IMR-90 (cell line): ENCODE data around the gene PUDP. TPM values are rescaled to one million over a fixed set of nuclear protein-coding genes. Genes with fewer than 3 reads are reported as not detected.

Experiments used
- ATAC-seq: fragments of 200-7000 bp; cut with Tn5 transposase; 2 replicates; pipeline ENCODE4 v1.9.1; 2020; ENCODE audit warnings: low read depth, mild to moderate bottlenecking, moderate library complexity
- BruUV-seq: library from RNA; stranded (reverse); fragments of 400-500 nt; replicated peaks from 2 replicates; lab custom pipeline; 2021; lab: Mats Ljungman, UMichigan
- CTCF ChIA-PET: fragments of 300-600 bp; formaldehyde crosslinking; extraction: SDS; loops from one replicate; lab custom pipeline; 2021; ENCODE audit warnings: antibody characterized with exemption; lab: Yijun Ruan, JAX
- POLR2A ChIA-PET: fragments of 300-600 bp; sonication (Branson Sonifier 250); formaldehyde crosslinking; loops from one replicate; lab custom pipeline; 2022; ENCODE audit warnings: antibody characterized with exemption; ENCODE audit not compliant: unreplicated experiment; lab: Charles Lee
- DNase-seq: peaks from one replicate; pipeline ENCODE4 v3.0.0; 2013
- H2AFZ ChIP-seq: replicated peaks from 2 replicates; pipeline ENCODE3; 2013; ENCODE audit warnings: low read length, mild to moderate bottlenecking; ENCODE audit not compliant: poor library complexity
- H2AK5ac ChIP-seq: 2 replicates; pipeline ENCODE4 v1.6.1; 2013; ENCODE audit warnings: low read depth, low read length, inconsistent platforms
- H2AK9ac ChIP-seq: replicated peaks from 2 replicates; pipeline ENCODE3; 2013; ENCODE audit warnings: mild to moderate bottlenecking, low read depth, low read length, moderate library complexity; ENCODE audit not compliant: poor library complexity
- H2BK120ac ChIP-seq: 2 replicates; pipeline ENCODE4 v1.6.1; 2013; ENCODE audit warnings: low read depth, low read length, inconsistent platforms
- H2BK15ac ChIP-seq: 3 replicates; pipeline ENCODE4 v1.6.1; 2013; ENCODE audit warnings: low read depth, low read length, inconsistent platforms
- H2BK20ac ChIP-seq: 2 replicates; pipeline ENCODE4 v1.6.1; 2013; ENCODE audit warnings: low read depth, mild to moderate bottlenecking, inconsistent platforms, low read length, moderate library complexity
- H2BK5ac ChIP-seq: 2 replicates; pipeline ENCODE4 v1.6.1; 2013; ENCODE audit warnings: mild to moderate bottlenecking, low read depth, low read length, inconsistent platforms; ENCODE audit not compliant: poor library complexity, severe bottlenecking
- H3K14ac ChIP-seq: replicated peaks from 2 replicates; pipeline ENCODE4 v1.6.1; 2013; ENCODE audit warnings: low read depth, low read length, inconsistent platforms
- H3K18ac ChIP-seq: 2 replicates; pipeline ENCODE4 v1.6.1; 2013; ENCODE audit warnings: low read depth, low read length, control low read depth
- H3K23ac ChIP-seq: 2 replicates; pipeline ENCODE4 v1.6.1; 2013; ENCODE audit warnings: low read depth, low read length, inconsistent platforms
- H3K27ac ChIP-seq: 2 replicates; pipeline ENCODE4 v1.5.1; 2013; ENCODE audit warnings: mild to moderate bottlenecking, control low read depth, low read length; ENCODE audit not compliant: insufficient read depth
- H3K27me3 ChIP-seq: 2 replicates; pipeline ENCODE4 v1.6.1; 2013; ENCODE audit warnings: low read length; ENCODE audit not compliant: control insufficient read depth, insufficient read depth
- H3K36me3 ChIP-seq: 2 replicates; pipeline ENCODE4 v1.6.1; 2013; ENCODE audit warnings: low read length, mixed read lengths; ENCODE audit not compliant: control insufficient read depth, insufficient read depth
- H3K4ac ChIP-seq: 2 replicates; pipeline ENCODE4 v1.6.1; 2013; ENCODE audit warnings: low read depth, low read length, inconsistent platforms
- H3K4me1 ChIP-seq: 2 replicates; pipeline ENCODE4 v1.6.1; 2013; ENCODE audit warnings: low read length, mixed read lengths; ENCODE audit not compliant: control insufficient read depth, insufficient read depth
- H3K4me2 ChIP-seq: 2 replicates; pipeline ENCODE4 v1.6.1; 2013; ENCODE audit warnings: low read depth, mild to moderate bottlenecking, control low read depth, low read length, moderate library complexity
- H3K4me3 ChIP-seq: 2 replicates; pipeline ENCODE4 v1.5.1; 2013; ENCODE audit warnings: low read depth, mild to moderate bottlenecking, control low read depth, low read length, moderate library complexity; ENCODE audit not compliant: insufficient read depth
- H3K56ac ChIP-seq: 2 replicates; pipeline ENCODE4 v1.6.1; 2013; ENCODE audit warnings: low read length, inconsistent platforms; ENCODE audit not compliant: insufficient read depth; ENCODE audit errors: extremely low read depth
- H3K79me1 ChIP-seq, 2 experiments: 2 replicates each; pipeline ENCODE4 v1.6.1; 2013; ENCODE audit warnings: low read length in 2 of 2, inconsistent platforms in 1 of 2, low read depth in 1 of 2
- H3K9ac ChIP-seq: 2 replicates; pipeline ENCODE4 v1.6.1; 2013; ENCODE audit warnings: low read depth, low read length, control low read depth
- H3K9me1 ChIP-seq: 2 replicates; pipeline ENCODE4 v1.6.1; 2013; ENCODE audit warnings: low read length, inconsistent platforms; ENCODE audit not compliant: insufficient read depth
- H3K9me3 ChIP-seq: 2 replicates; pipeline ENCODE4 v1.6.1; 2013; ENCODE audit warnings: low read length; ENCODE audit not compliant: control insufficient read depth, insufficient read depth
- H4K20me1 ChIP-seq: 2 replicates; pipeline ENCODE4 v1.6.1; 2013; ENCODE audit warnings: low read length, inconsistent platforms; ENCODE audit not compliant: insufficient read depth
- H4K5ac ChIP-seq: 2 replicates; pipeline ENCODE4 v1.6.1; 2013; ENCODE audit warnings: mild to moderate bottlenecking, low read depth, low read length, control low read depth
- H4K8ac ChIP-seq, 2 experiments: 2 replicates each; pipeline ENCODE4 v1.6.1; 2013; ENCODE audit warnings: low read depth in 2 of 2, low read length in 2 of 2, control low read depth in 1 of 2, inconsistent platforms in 1 of 2
- H4K91ac ChIP-seq: 2 replicates; pipeline ENCODE4 v1.6.1; 2013; ENCODE audit warnings: low read depth, low read length, inconsistent platforms; ENCODE audit not compliant: insufficient read depth
- BHLHE40 ChIP-seq: fragments of 150-350 bp; IDR thresholded peaks from 2 replicates; pipeline ENCODE4 v1.6.1; 2016; ENCODE audit warnings: mild to moderate bottlenecking, low read depth, low read length
- CEBPB ChIP-seq: IDR thresholded peaks from 2 replicates; pipeline ENCODE4 v1.6.1; 2012; ENCODE audit warnings: low read depth, low read length, improper control_type of control experiment
- CHD1 ChIP-seq: IDR thresholded peaks from 2 replicates; pipeline ENCODE4 v1.6.1; 2012; ENCODE audit warnings: low read depth, low read length, improper control_type of control experiment
- ELK1 ChIP-seq: fragments of 150-350 bp; IDR thresholded peaks from 2 replicates; pipeline ENCODE4 v1.6.1; 2016; ENCODE audit warnings: low read depth, mild to moderate bottlenecking, low read length, moderate library complexity, borderline replicate concordance
- FOS ChIP-seq: fragments of 150-350 bp; IDR thresholded peaks from 2 replicates; pipeline ENCODE4 v1.6.1; 2016; ENCODE audit warnings: low read depth, low read length
- MAFK ChIP-seq: IDR thresholded peaks from 2 replicates; pipeline ENCODE4 v1.6.1; 2012; ENCODE audit warnings: low read depth, low read length, improper control_type of control experiment
- MAZ ChIP-seq: IDR thresholded peaks from 2 replicates; pipeline ENCODE4 v1.6.1; 2012; ENCODE audit warnings: low read depth, mild to moderate bottlenecking, low read length, improper control_type of control experiment, moderate library complexity, borderline replicate concordance
- MXI1 ChIP-seq: IDR thresholded peaks from 2 replicates; pipeline ENCODE4 v1.6.1; 2012; ENCODE audit warnings: low read depth, mild to moderate bottlenecking, low read length, moderate library complexity, borderline replicate concordance
- NFE2L2 ChIP-seq: fragments of 150-350 bp; IDR thresholded peaks from 2 replicates; pipeline ENCODE4 v1.6.1; 2016; ENCODE audit warnings: low read depth, mild to moderate bottlenecking, low read length
- POLR2A ChIP-seq: IDR thresholded peaks from 2 replicates; pipeline ENCODE4 v1.6.1; 2012; ENCODE audit warnings: mild to moderate bottlenecking, low read depth, low read length
- RAD21 ChIP-seq: IDR thresholded peaks from 2 replicates; pipeline ENCODE4 v1.6.1; 2012; ENCODE audit warnings: low read length, improper control_type of control experiment
- RCOR1 ChIP-seq: IDR thresholded peaks from 2 replicates; pipeline ENCODE4 v1.6.1; 2012; ENCODE audit warnings: mild to moderate bottlenecking, low read length, improper control_type of control experiment; ENCODE audit not compliant: insufficient replicate concordance
- RFX5 ChIP-seq: IDR thresholded peaks from 2 replicates; pipeline ENCODE4 v1.8.0; 2012; ENCODE audit warnings: low read depth, mild to moderate bottlenecking, low read length, moderate library complexity
- SMC3 ChIP-seq: fragments of 150-350 bp; IDR thresholded peaks from 2 replicates; pipeline ENCODE4 v1.6.1; 2016; ENCODE audit warnings: low read depth, mild to moderate bottlenecking, antibody characterized with exemption, low read length, moderate library complexity
- WGBS, 2 experiments: methylation state at CpG; one replicate each; pipeline versions ENCODE4 v1.1.5 to v1.1.7; 2013; ENCODE audit warnings: missing lambda C conversion rate in 2 of 2; ENCODE audit not compliant: insufficient read length in 1 of 2; ENCODE audit errors: extremely low coverage in 2 of 2; 5-methylcytosine and 5-hydroxymethylcytosine counted together
- dilution Hi-C: fragments of 300-500 bp; cut with HindIII; formaldehyde crosslinking; loops from one replicate; pipeline ENCODE4 v1.14.3; 2018; ENCODE audit warnings: low sequenced_read_pairs; ENCODE audit not compliant: unreplicated experiment
- in situ Hi-C: fragments of 300-500 bp; cut with MboI; formaldehyde crosslinking; loops from 3 replicates; pipeline ENCODE4 v1.14.3; 2019; ENCODE audit warnings: low sequenced_read_pairs, inconsistent platforms, mixed read lengths
- intact Hi-C: fragments of 100-400 bp; cut with micrococcal nuclease; formaldehyde crosslinking; loops from 2 replicates; pipeline ENCODE4 v1.10.0; 2022
- polyA plus RNA-seq, 3 experiments: library from polyadenylated mRNA; depleted of rRNA; stranded (reverse); fragments of >200 nt; gene quantifications; 2 replicates each; pipeline ENCODE4 v1.2.3, GENCODE V29; 2012; ENCODE audit warnings: low replicate concordance in 1 of 3
- total RNA-seq: library from RNA; depleted of rRNA; stranded (reverse); fragments of >200 nt; gene quantifications from 2 replicates; pipeline ENCODE4 v1.2.3, GENCODE V29; 2012
- TF ChIP-seq, protein P1 (sequence below): fragments of 150-350 bp; IDR thresholded peaks from 2 replicates; pipeline ENCODE4 v1.6.1; 2017; ENCODE audit warnings: mild to moderate bottlenecking, antibody characterized with exemption, low read length, low read depth
- TF ChIP-seq, protein P2 (sequence below): conservative IDR thresholded peaks from 2 replicates; pipeline ENCODE4 v1.5.1; 2012; ENCODE audit warnings: mild to moderate bottlenecking, low read depth, low read length, improper control_type of control experiment

The PUDP gene
- total and polyA plus RNA-seq, 2 of the 4 experiments (the other 2 are of a cell fraction) = 22.2 to 28.6 TPM

GRCh38 chrX:7024850-7025249 lies 123.1 kb downstream of the PUDP start:
- ATAC-seq = no peak
- Histone ChIP-seq H3K27me3 (no peaks in the 10 kb centered on the region), H3K4me1 (no peaks in the 10 kb centered on the region), H3K56ac (no peak overlapping the region), H3K9me3 (no peaks in the 10 kb centered on the region), H2BK5ac (no peak overlapping the region), H2BK20ac (no peak overlapping the region), H3K14ac (no peak overlapping the region), H2AFZ (no peak overlapping the region), H2BK15ac (no peak overlapping the region), H3K9me1 (no peaks in the 10 kb centered on the region), H3K18ac (no peak overlapping the region), H3K4me2 (no peak overlapping the region), H2AK9ac (no peak overlapping the region), H3K4me3 (no peak overlapping the region), H3K27ac (no peak overlapping the region), H4K8ac (no peak overlapping the region), H3K36me3 (no peaks in the 10 kb centered on the region), H2AK5ac (no peak overlapping the region), H2BK120ac (no peak overlapping the region), H3K79me1 (no peaks in the 10 kb centered on the region), H3K23ac (no peak overlapping the region), H4K5ac (no peak overlapping the region), H3K9ac (no peak overlapping the region), H4K20me1 (no peaks in the 10 kb centered on the region), H4K91ac (no peak overlapping the region), H3K4ac (no peak overlapping the region)
- ChIA-PET POLR2A (no interaction called here), CTCF (no interaction called here)
- in situ Hi-C loops = no loop called here
- no peak for DNase-seq
- TF ChIP-seq, protein P1, sequence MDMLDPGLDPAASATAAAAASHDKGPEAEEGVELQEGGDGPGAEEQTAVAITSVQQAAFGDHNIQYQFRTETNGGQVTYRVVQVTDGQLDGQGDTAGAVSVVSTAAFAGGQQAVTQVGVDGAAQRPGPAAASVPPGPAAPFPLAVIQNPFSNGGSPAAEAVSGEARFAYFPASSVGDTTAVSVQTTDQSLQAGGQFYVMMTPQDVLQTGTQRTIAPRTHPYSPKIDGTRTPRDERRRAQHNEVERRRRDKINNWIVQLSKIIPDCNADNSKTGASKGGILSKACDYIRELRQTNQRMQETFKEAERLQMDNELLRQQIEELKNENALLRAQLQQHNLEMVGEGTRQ = no peak
- TF ChIP-seq NFE2L2 = no peak
- TF ChIP-seq MXI1 = no peak
- no peak for TF ChIP-seq MAZ
- TF ChIP-seq FOS = no peak
- TF ChIP-seq MAFK = no peak
- TF ChIP-seq BHLHE40 = no peak
- no peak for TF ChIP-seq ELK1
- no peak for TF ChIP-seq CEBPB
- no peak for TF ChIP-seq CHD1
- TF ChIP-seq, protein P2, sequence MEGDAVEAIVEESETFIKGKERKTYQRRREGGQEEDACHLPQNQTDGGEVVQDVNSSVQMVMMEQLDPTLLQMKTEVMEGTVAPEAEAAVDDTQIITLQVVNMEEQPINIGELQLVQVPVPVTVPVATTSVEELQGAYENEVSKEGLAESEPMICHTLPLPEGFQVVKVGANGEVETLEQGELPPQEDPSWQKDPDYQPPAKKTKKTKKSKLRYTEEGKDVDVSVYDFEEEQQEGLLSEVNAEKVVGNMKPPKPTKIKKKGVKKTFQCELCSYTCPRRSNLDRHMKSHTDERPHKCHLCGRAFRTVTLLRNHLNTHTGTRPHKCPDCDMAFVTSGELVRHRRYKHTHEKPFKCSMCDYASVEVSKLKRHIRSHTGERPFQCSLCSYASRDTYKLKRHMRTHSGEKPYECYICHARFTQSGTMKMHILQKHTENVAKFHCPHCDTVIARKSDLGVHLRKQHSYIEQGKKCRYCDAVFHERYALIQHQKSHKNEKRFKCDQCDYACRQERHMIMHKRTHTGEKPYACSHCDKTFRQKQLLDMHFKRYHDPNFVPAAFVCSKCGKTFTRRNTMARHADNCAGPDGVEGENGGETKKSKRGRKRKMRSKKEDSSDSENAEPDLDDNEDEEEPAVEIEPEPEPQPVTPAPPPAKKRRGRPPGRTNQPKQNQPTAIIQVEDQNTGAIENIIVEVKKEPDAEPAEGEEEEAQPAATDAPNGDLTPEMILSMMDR = no peak
- TF ChIP-seq RFX5 = no peak
- TF ChIP-seq POLR2A = no peak
- TF ChIP-seq SMC3 = no peak
- TF ChIP-seq RAD21 = no peak
- no peak for TF ChIP-seq RCOR1
- BruUV-seq = no TSS peak
- intact Hi-C loops = no loop called here
- no CpG with 5 or more reads among the region's 7 CpGs for WGBS, 2 experiments
- dilution Hi-C loops = no loop called here
